BJ (cell line): ENCODE measurements around the gene MAL. TPM values are rescaled to one million over a fixed set of nuclear protein-coding genes. Genes with fewer than 3 reads are reported as not detected.
"Not testable (repeated sequence)": the region's sequence is repeated elsewhere in the genome, so short reads cannot be mapped to it uniquely, and the experiment has no call there.

Experiments
- CTCF ChIA-PET: fragments of 350-600 bp; formaldehyde crosslinking; extraction: SDS; loops from one replicate; lab custom pipeline; 2021; ENCODE audit warnings: antibody characterized with exemption, inconsistent platforms; lab: Yijun Ruan, JAX
- POLR2A ChIA-PET: fragments of 300-600 bp; sonication (Branson Sonifier 250); formaldehyde crosslinking; extraction: SDS; loops from one replicate; lab custom pipeline; 2021; ENCODE audit warnings: antibody characterized with exemption; lab: Charles Lee
- DNase-seq: peaks from one replicate; pipeline ENCODE4 v3.0.0-alpha.2; 2011; ENCODE audit warnings: low read depth
- H3K27me3 ChIP-seq: 2 replicates; pipeline ENCODE4 v1.6.0; 2011; ENCODE audit warnings: low read length; ENCODE audit not compliant: control insufficient read depth, insufficient read depth
- H3K36me3 ChIP-seq: 2 replicates; pipeline ENCODE4 v1.5.1; 2011; ENCODE audit warnings: low read length; ENCODE audit not compliant: control insufficient read depth, insufficient read depth
- H3K4me3 ChIP-seq: 2 replicates; pipeline ENCODE4 v1.5.1; 2011; ENCODE audit warnings: low read depth, mild to moderate bottlenecking, control low read depth, low read length
- polyA plus RNA-seq: library from polyadenylated mRNA; depleted of rRNA; stranded (reverse); fragments of >200 nt; gene quantifications from 2 replicates; pipeline ENCODE4 v1.2.3, GENCODE V29; 2011
- TF ChIP-seq, protein P1 (sequence below): IDR thresholded peaks from 2 replicates; pipeline ENCODE4 v1.5.1; 2011; ENCODE audit warnings: low read depth, mild to moderate bottlenecking, control low read depth, inconsistent platforms, low read length, moderate library complexity; ENCODE audit not compliant: insufficient read depth

MAL gene
- polyA plus RNA-seq, 1 experiment = not detected

DNA sequence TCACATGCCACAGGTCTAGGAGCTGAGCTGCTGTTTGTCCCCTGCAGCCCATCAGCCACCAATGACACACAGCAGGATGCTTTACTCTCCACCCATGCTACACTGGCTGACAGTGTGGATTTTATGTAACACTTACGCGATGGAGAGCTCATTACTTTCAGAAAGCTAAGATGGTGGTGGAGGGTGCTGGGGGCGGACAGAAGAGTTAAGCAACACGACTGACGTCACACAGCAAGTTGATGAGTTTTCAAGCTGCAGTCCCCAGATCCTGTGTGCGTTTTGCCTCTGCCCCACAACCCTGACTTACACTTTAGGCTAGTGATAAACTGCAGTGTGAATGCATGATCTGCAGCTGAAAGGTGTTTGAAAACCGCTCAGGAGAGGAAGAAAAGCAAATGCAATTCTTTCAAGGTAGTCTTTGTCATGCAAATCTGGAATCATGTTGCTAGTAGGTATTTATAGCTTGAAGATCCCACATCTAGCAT lies 53.7 kb downstream of the MAL start:
- DNase-seq = no peak
- ChIA-PET CTCF (interaction anchor here (0.7 to 3.3 kb wide), 11 partner anchors 8 to 1430 kb away, joined by 3 to 16 read pairs (median 3); no protein-coding TSS in a partner anchor), POLR2A (no interaction called here)
- Histone ChIP-seq H3K36me3 (no peaks in the 10 kb centered on the region), H3K4me3 (no peak overlapping the region), H3K27me3 (peaks cover 10% of the 10 kb centered on the region)
- TF ChIP-seq, protein P1, sequence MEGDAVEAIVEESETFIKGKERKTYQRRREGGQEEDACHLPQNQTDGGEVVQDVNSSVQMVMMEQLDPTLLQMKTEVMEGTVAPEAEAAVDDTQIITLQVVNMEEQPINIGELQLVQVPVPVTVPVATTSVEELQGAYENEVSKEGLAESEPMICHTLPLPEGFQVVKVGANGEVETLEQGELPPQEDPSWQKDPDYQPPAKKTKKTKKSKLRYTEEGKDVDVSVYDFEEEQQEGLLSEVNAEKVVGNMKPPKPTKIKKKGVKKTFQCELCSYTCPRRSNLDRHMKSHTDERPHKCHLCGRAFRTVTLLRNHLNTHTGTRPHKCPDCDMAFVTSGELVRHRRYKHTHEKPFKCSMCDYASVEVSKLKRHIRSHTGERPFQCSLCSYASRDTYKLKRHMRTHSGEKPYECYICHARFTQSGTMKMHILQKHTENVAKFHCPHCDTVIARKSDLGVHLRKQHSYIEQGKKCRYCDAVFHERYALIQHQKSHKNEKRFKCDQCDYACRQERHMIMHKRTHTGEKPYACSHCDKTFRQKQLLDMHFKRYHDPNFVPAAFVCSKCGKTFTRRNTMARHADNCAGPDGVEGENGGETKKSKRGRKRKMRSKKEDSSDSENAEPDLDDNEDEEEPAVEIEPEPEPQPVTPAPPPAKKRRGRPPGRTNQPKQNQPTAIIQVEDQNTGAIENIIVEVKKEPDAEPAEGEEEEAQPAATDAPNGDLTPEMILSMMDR = no peak

- CTCF ChIA-PET = interaction anchor here (0.9 kb wide), 1 partner anchor 29 kb away, joined by 3 read pairs; no protein-coding TSS in a partner anchor
- TF ChIP-seq, protein P1 = no peak
- DNase-seq = no peak
- POLR2A ChIA-PET = no interaction called here
- Histone ChIP-seq H3K36me3 (peaks cover 5% of the 10 kb centered on the region), H3K4me3 (no peak overlapping the region), H3K27me3 (peaks cover 8% of the 10 kb centered on the region)
Measured at GRCh38 chr2:95082477-95082876, 57.0 kb downstream of the MAL start.

DNA sequence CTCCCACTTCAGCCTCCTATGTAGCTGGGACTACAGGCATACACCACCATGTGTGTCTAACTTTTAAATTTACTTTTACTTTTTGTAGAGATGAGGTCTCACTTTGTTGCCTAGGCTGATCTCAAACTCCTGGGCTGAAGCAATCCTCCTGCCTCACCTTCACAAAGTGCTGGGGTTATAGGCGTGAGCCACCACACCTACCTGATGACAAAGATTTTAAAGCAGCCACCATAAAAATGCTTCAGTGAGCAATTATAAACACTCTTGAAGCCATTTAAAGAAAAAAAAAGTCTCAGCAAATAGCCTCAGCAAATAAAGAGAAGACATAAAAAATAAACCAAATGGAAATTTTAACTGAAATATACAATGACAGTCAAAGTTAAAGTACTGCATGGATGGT lies 60.5 kb downstream of the MAL start:
- DNase-seq = no peak
- Histone ChIP-seq H3K36me3 (peaks cover 11% of the 10 kb centered on the region), H3K4me3 (no peak overlapping the region), H3K27me3 (no peaks in the 10 kb centered on the region)
- TF ChIP-seq, protein P1 = no peak
- CTCF ChIA-PET = interaction anchor here (2.0 kb wide), 1 partner anchor 10 kb away, joined by 7 read pairs; no protein-coding TSS in a partner anchor
- POLR2A ChIA-PET = no interaction called here

DNA sequence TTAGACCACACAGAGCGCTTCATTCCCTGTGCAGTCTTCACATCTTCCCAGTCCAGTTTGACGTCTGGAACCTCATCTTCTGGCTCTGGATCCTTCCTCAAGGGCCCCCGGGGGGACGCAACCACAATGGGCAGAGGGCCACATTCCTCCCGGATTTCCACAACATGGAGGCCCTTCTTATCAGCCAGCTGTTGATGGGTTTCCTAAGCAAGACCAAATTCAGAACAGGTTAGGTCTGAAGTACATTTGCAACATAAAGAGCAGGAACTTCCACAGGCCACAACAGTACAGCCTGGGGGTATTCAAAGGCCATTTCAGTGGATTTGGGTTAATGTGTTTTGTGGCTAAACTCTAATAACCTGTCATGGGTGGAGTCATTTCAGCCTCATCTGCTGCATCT lies 61.9 kb downstream of the MAL start:
- ChIA-PET CTCF (interaction anchor here (1.0 kb wide), 1 partner anchor 8 kb away, joined by 3 read pairs; no protein-coding TSS in a partner anchor), POLR2A (no interaction called here)
- TF ChIP-seq, protein P1 = no peak
- H3K27me3 ChIP-seq = no peaks in the 10 kb centered on the region
- H3K36me3 ChIP-seq = peaks cover 13% of the 10 kb centered on the region
- no peak for DNase-seq
- no peak overlapping the region for H3K4me3 ChIP-seq

GRCh38 chr2:95091885-95092555 lies 66.5 kb downstream of the MAL start:
- Histone ChIP-seq H3K27me3 (no peaks in the 10 kb centered on the region), H3K4me3 (no peak overlapping the region), H3K36me3 (peaks cover 14% of the 10 kb centered on the region)
- no peak for DNase-seq
- TF ChIP-seq, protein P1 = no peak
- CTCF ChIA-PET = interaction anchor here (1.3 kb wide), 1 partner anchor 23 kb away, joined by 3 read pairs; no protein-coding TSS in a partner anchor
- POLR2A ChIA-PET = no interaction called here

DNA sequence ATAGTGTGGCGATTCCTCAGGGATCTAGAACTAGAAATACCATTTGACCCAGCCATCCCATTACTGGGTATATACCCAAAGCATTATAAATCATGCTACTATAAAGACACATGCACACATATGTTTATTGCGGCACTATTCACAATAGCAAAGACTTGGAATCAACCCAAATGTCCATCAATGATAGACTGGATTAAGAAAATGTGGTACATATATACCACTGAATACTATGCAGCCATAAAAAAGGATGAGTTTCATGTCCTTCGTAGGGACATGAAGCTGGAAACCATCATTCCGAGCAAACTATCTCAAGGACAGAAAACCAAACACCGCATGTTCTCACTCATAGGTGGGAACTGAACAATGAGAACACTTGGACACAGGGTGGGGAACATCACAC lies 72.8 kb downstream of the MAL start:
- H3K27me3 ChIP-seq, H3K36me3 ChIP-seq, DNase-seq, POLR2A ChIA-PET, H3K4me3 ChIP-seq: not testable (repeated sequence)
- CTCF ChIA-PET = interaction anchor here (1.7 kb wide), 1 partner anchor 19 kb away, joined by 4 read pairs; no protein-coding TSS in a partner anchor
